GM12873 (cell line): ENCODE results near the gene LRIG1.

Source experiments
- CTCF ChIP-seq: IDR thresholded peaks from 2 replicates; pipeline ENCODE4 v1.5.1; 2012; ENCODE audit warnings: low read depth, mild to moderate bottlenecking, moderate library complexity, low read length, control low read depth; ENCODE audit not compliant: insufficient read depth; ENCODE audit errors: missing control alignments

The LRIG1 gene

GRCh38 chr3:66449411-66449974 is 51.3 kb downstream of the LRIG1 start:
- no peak for TF ChIP-seq CTCF

- TF ChIP-seq CTCF = no peak
Measured at GRCh38 chr3:66444146-66444644, 56.6 kb downstream of the LRIG1 start.

GRCh38 chr3:66443118-66443803 is 57.6 kb downstream of the LRIG1 start:
- TF ChIP-seq CTCF = no peak

GRCh38 chr3:66442254-66443117 is 58.3 kb downstream of the LRIG1 start:
- no peak for TF ChIP-seq CTCF

GRCh38 chr3:66441692-66442091 is 59.1 kb downstream of the LRIG1 start:
- no peak for TF ChIP-seq CTCF

- no peak for TF ChIP-seq CTCF
Measured at GRCh38 chr3:66441129-66441528, 59.7 kb downstream of the LRIG1 start.

GRCh38 chr3:66439666-66440344 is 61.0 kb downstream of the LRIG1 start:
- no peak for TF ChIP-seq CTCF
